Amniotic epithelial cell (primary cell): ENCODE data around the gene PSMD3.
"Not testable (repeated sequence)": the region's sequence is repeated elsewhere in the genome, so short reads cannot be mapped to it uniquely, and the experiment has no call there.

Experiments used
- DNase-seq: peaks from one replicate; pipeline ENCODE4 v3.0.0-alpha.2; 2010; ENCODE audit warnings: low read depth

The PSMD3 gene

GRCh38 chr17:39996800-39997199 lies 16.2 kb downstream of the PSMD3 start:
- DNase-seq = no peak

- no peak for DNase-seq
Measured at GRCh38 chr17:39997543-39997942, 16.9 kb downstream of the PSMD3 start.

GRCh38 chr17:39999067-39999466 lies 18.5 kb downstream of the PSMD3 start:
- peak; percentile 36 for DNase-seq

GRCh38 chr17:40000161-40000560 lies 19.6 kb downstream of the PSMD3 start:
- no peak for DNase-seq

- DNase-seq = not testable (repeated sequence)
Measured at GRCh38 chr17:40001335-40001734, 20.7 kb downstream of the PSMD3 start.

GRCh38 chr17:40004072-40004471 lies 23.5 kb downstream of the PSMD3 start:
- DNase-seq = no peak

GRCh38 chr17:40004712-40005111 lies 24.1 kb downstream of the PSMD3 start:
- no peak for DNase-seq

GRCh38 chr17:40005520-40005919 lies 24.9 kb downstream of the PSMD3 start:
- no peak for DNase-seq

GRCh38 chr17:40010946-40011500 lies 30.4 kb downstream of the PSMD3 start:
- not testable (repeated sequence) for DNase-seq

- DNase-seq = not testable (repeated sequence)
Measured at GRCh38 chr17:40012017-40012647, 31.5 kb downstream of the PSMD3 start.

- DNase-seq = no peak
Measured at GRCh38 chr17:40014375-40014980, 33.9 kb downstream of the PSMD3 start.

- no peak for DNase-seq
Measured at GRCh38 chr17:40015005-40015997, 34.7 kb downstream of the PSMD3 start, which contains the start of gene CSF3. CSF3 (plus strand) TSS chr17:40015440; CDS start chr17:40015475, 35 bp downstream.

GRCh38 chr17:40015998-40016985 lies 35.7 kb downstream of the PSMD3 start:
- DNase-seq = no peak

GRCh38 chr17:40017422-40018080 lies 36.9 kb downstream of the PSMD3 start:
- no peak for DNase-seq

GRCh38 chr17:40018211-40019121 lies 37.9 kb downstream of the PSMD3 start:
- no peak for DNase-seq

GRCh38 chr17:40019140-40019991 lies 38.8 kb downstream of the PSMD3 start:
- DNase-seq = peak; percentile 39

- no peak for DNase-seq
Measured at GRCh38 chr17:40020146-40020545, 39.5 kb downstream of the PSMD3 start.

GRCh38 chr17:40021451-40021971 lies 40.9 kb downstream of the PSMD3 start:
- DNase-seq = peak; percentile 67
